Peyer's patch (tissue), 4 donors: ENCODE measurements around the gene PRKCA.

Experiments
- CTCF ChIP-seq, 6 experiments: fragments of 450-650 bp in 4 of 6; fragments of 200-600 bp in 2 of 6; sonication (generic) in 1 of 6; IDR thresholded peaks; one replicate each; pipeline ENCODE4 v1.5.1; 2017 to 2019; ENCODE audit warnings: antibody characterized with exemption in 6 of 6, mild to moderate bottlenecking in 3 of 6, moderate library complexity in 1 of 6
- POLR2A ChIP-seq, 2 donors: fragments of 450-650 bp; IDR thresholded peaks; one replicate each; pipeline ENCODE4 v1.5.1; 2017; ENCODE audit warnings: antibody characterized with exemption in 2 of 2, mild to moderate bottlenecking in 2 of 2, moderate library complexity in 2 of 2

- no peak for TF ChIP-seq POLR2A (IDR thresholded peaks at IDR 0.05)
- TF ChIP-seq CTCF (IDR thresholded peaks at IDR 0.05): no peak
Measured at GRCh38 chr17:66283296-66283934, 19.0 kb upstream of the PRKCA start.
